CD4-positive, CD25-positive, alpha-beta regulatory T cell (primary cell): ENCODE data around the gene CWC27. TPM values are rescaled to one million over a fixed set of nuclear protein-coding genes. Genes with fewer than 3 reads are reported as not detected.

Experiments used
- ATAC-seq, 2 donors: fragments of 150-1000 bp; cut with Tn5 transposase; one replicate each; pipeline ENCODE4 v1.10.0; 2021; ENCODE audit warnings: low read depth in 2 of 2, moderate number of reproducible peaks in 2 of 2, moderate library complexity in 1 of 2
- DNase-seq, 3 donors: peaks; one replicate each; pipeline versions ENCODE4 v3.0.0 to v3.0.0-alpha.2; 2012 to 2022; ENCODE audit warnings: mixed read lengths in 1 of 3
- H3K27ac ChIP-seq: one replicate; pipeline ENCODE4 v1.7.0; 2013; ENCODE audit warnings: mild to moderate bottlenecking, low read length; ENCODE audit not compliant: insufficient read depth, poor library complexity, severe bottlenecking
- H3K27me3 ChIP-seq: one replicate; pipeline ENCODE4 v1.7.0; 2013; ENCODE audit warnings: low read length; ENCODE audit not compliant: control insufficient read depth, insufficient read depth
- H3K36me3 ChIP-seq: one replicate; pipeline ENCODE4 v1.7.0; 2013; ENCODE audit warnings: mild to moderate bottlenecking, low read length, moderate library complexity; ENCODE audit not compliant: control insufficient read depth, insufficient read depth
- H3K4me1 ChIP-seq: 2 replicates; pipeline ENCODE4 v1.7.0; 2013; ENCODE audit warnings: mild to moderate bottlenecking, low read length; ENCODE audit not compliant: insufficient read depth, control insufficient read depth, poor library complexity, severe bottlenecking
- H3K4me3 ChIP-seq: one replicate; pipeline ENCODE4 v1.7.0; 2013; ENCODE audit warnings: low read depth, mild to moderate bottlenecking, low read length, moderate library complexity
- H3K9me3 ChIP-seq, 2 experiments: 1 replicate in 1 of 2; 2 replicates in 1 of 2; pipeline ENCODE4 v1.7.0; 2013; ENCODE audit warnings: low read length in 2 of 2, mild to moderate bottlenecking in 1 of 2, moderate library complexity in 1 of 2; ENCODE audit not compliant: control insufficient read depth in 2 of 2
- H3K27ac Mint-ChIP-seq, 3 donors: one replicate each; pipeline ENCODE4 v1.8.0; 2020 to 2022; ENCODE audit warnings: mild to moderate bottlenecking in 3 of 3, mixed read lengths in 3 of 3, moderate library complexity in 2 of 3
- H3K27me3 Mint-ChIP-seq: one replicate; pipeline ENCODE4 v1.8.0; 2022; ENCODE audit warnings: mild to moderate bottlenecking, mixed read lengths
- H3K36me3 Mint-ChIP-seq: one replicate; pipeline ENCODE4 v1.8.0; 2020; ENCODE audit warnings: mixed read lengths
- H3K4me1 Mint-ChIP-seq, 4 donors: one replicate each; pipeline ENCODE4 v1.8.0; 2020 to 2022; ENCODE audit warnings: mixed read lengths in 4 of 4, mild to moderate bottlenecking in 1 of 4
- H3K4me3 Mint-ChIP-seq, 4 donors: one replicate each; pipeline ENCODE4 v1.8.0; 2020 to 2022; ENCODE audit warnings: mild to moderate bottlenecking in 4 of 4, mixed read lengths in 4 of 4, moderate library complexity in 3 of 4
- H3K9me3 Mint-ChIP-seq, 7 donors: one replicate each; pipeline ENCODE4 v1.8.0; 2020 to 2022; ENCODE audit warnings: mixed read lengths in 7 of 7, mild to moderate bottlenecking in 3 of 7, moderate library complexity in 2 of 7
- polyA plus RNA-seq, 4 donors: library from polyadenylated mRNA; unstranded; fragments of 300-500 nt; fragmentation: Illumina TruSeq; gene quantifications; one replicate each; pipeline ENCODE4 v1.2.3, GENCODE V29; 2021
- total RNA-seq: library from RNA; stranded (reverse); gene quantifications from one replicate; pipeline ENCODE4 v1.2.3, GENCODE V29; 2022

The CWC27 gene
- total and polyA plus RNA-seq, 5 donors from 2014 or later: 22.4 to 33.4 (median 27.6) TPM

- Mint-ChIP-seq H3K9me3 (no peaks in the 10 kb centered on the region), H3K4me3 (no peak overlapping the region), H3K27ac (no peak overlapping the region), H3K4me1 (peaks cover 5 to 17% (median 14%) of the 10 kb centered on the region in 4 donors), H3K36me3 (peaks cover 23% of the 10 kb centered on the region), H3K27me3 (no peaks in the 10 kb centered on the region)
- Histone ChIP-seq H3K4me3 (no peak overlapping the region), H3K9me3 (no peaks in the 10 kb centered on the region), H3K36me3 (peaks cover 16% of the 10 kb centered on the region), H3K27ac (no peak overlapping the region), H3K4me1 (no peaks in the 10 kb centered on the region), H3K27me3 (no peaks in the 10 kb centered on the region)
- ATAC-seq (no peak), DNase-seq (no peak)
Observed at GRCh38 chr5:64749385-64749784, 19.3 kb upstream of the CWC27 start.

- Histone ChIP-seq H3K9me3 (no peaks in the 10 kb centered on the region), H3K27me3 (no peaks in the 10 kb centered on the region), H3K4me1 (no peaks in the 10 kb centered on the region), H3K27ac (no peak overlapping the region), H3K36me3 (peaks cover 15% of the 10 kb centered on the region), H3K4me3 (no peak overlapping the region)
- peaks cover 11 to 24% (median 21%) of the 10 kb centered on the region in 4 donors for H3K4me1 Mint-ChIP-seq
- ATAC-seq: no peak
- no peak overlapping the region for H3K4me3 Mint-ChIP-seq
- no peaks in the 10 kb centered on the region for H3K27me3 Mint-ChIP-seq
- no peaks in the 10 kb centered on the region for H3K9me3 Mint-ChIP-seq
- DNase-seq: no peak
- peaks cover 27% of the 10 kb centered on the region for H3K36me3 Mint-ChIP-seq
- no peak overlapping the region for H3K27ac Mint-ChIP-seq
Observed at GRCh38 chr5:64754066-64754465, 14.7 kb upstream of the CWC27 start.

- Mint-ChIP-seq H3K9me3 (no peaks in the 10 kb centered on the region), H3K4me3 (peak overlapping the region in 1 of 4 donors; percentile 38), H3K36me3 (peaks cover 24% of the 10 kb centered on the region), H3K4me1 (peaks cover 21 to 33% (median 27%) of the 10 kb centered on the region in 4 donors), H3K27me3 (no peaks in the 10 kb centered on the region), H3K27ac (no peak overlapping the region)
- no peaks in the 10 kb centered on the region for H3K9me3 ChIP-seq
- peaks cover 12% of the 10 kb centered on the region for H3K36me3 ChIP-seq
- no peaks in the 10 kb centered on the region for H3K27me3 ChIP-seq
- H3K4me3 ChIP-seq: no peak overlapping the region
- no peaks in the 10 kb centered on the region for H3K4me1 ChIP-seq
- DNase-seq (no peak), ATAC-seq (no peak)
- H3K27ac ChIP-seq: no peak overlapping the region
Observed at GRCh38 chr5:64758901-64759300, 9.8 kb upstream of the CWC27 start.

- ATAC-seq (no peak), DNase-seq (no peak)
- Mint-ChIP-seq H3K36me3 (peaks cover 28% of the 10 kb centered on the region), H3K4me1 (peaks cover 27 to 36% (median 31%) of the 10 kb centered on the region in 4 donors), H3K4me3 (no peak overlapping the region), H3K27me3 (no peaks in the 10 kb centered on the region), H3K27ac (no peak overlapping the region), H3K9me3 (no peaks in the 10 kb centered on the region)
- H3K9me3 ChIP-seq: no peaks in the 10 kb centered on the region
- peaks cover 7% of the 10 kb centered on the region for H3K36me3 ChIP-seq
- no peaks in the 10 kb centered on the region for H3K4me1 ChIP-seq
- H3K27ac ChIP-seq: no peak overlapping the region
- no peaks in the 10 kb centered on the region for H3K27me3 ChIP-seq
- no peak overlapping the region for H3K4me3 ChIP-seq
Observed at GRCh38 chr5:64759960-64760660, 8.6 kb upstream of the CWC27 start.

GRCh38 chr5:64763948-64764503 is 4.7 kb upstream of the CWC27 start:
- DNase-seq: no peak
- ATAC-seq: no peak
- peaks cover 0 to 1% (median 0%) of the 10 kb centered on the region in 7 donors for H3K9me3 Mint-ChIP-seq
- peak overlapping the region in 2 of 4 donors; percentile 46 to 50 for H3K4me3 Mint-ChIP-seq
- H3K36me3 Mint-ChIP-seq: peaks cover 21% of the 10 kb centered on the region
- Histone ChIP-seq H3K9me3 (no peaks in the 10 kb centered on the region), H3K4me3 (no peak overlapping the region), H3K4me1 (peaks cover 21% of the 10 kb centered on the region), H3K27ac (no peak overlapping the region), H3K27me3 (no peaks in the 10 kb centered on the region), H3K36me3 (peaks cover 7% of the 10 kb centered on the region)
- no peaks in the 10 kb centered on the region for H3K27me3 Mint-ChIP-seq
- H3K4me1 Mint-ChIP-seq: peaks cover 34 to 61% (median 49%) of the 10 kb centered on the region in 4 donors
- H3K27ac Mint-ChIP-seq: no peak overlapping the region

GRCh38 chr5:64765804-64766504 is 2.8 kb upstream of the CWC27 start:
- H3K9me3 ChIP-seq: no peaks in the 10 kb centered on the region
- Mint-ChIP-seq H3K27me3 (no peaks in the 10 kb centered on the region), H3K36me3 (peaks cover 8% of the 10 kb centered on the region), H3K4me1 (peaks cover 16 to 66% (median 51%) of the 10 kb centered on the region in 4 donors), H3K9me3 (peaks cover 0 to 1% (median 0%) of the 10 kb centered on the region in 7 donors), H3K27ac (peak overlapping the region in 2 of 3 donors; percentile 18 to 27), H3K4me3 (peak overlapping the region in 3 of 4 donors; percentile 15 to 89 (median 36))
- H3K4me3 ChIP-seq: no peak overlapping the region
- ATAC-seq (no peak), DNase-seq (peak in 2 of 3 donors; percentile 10 to 57)
- H3K4me1 ChIP-seq: peaks cover 35% of the 10 kb centered on the region
- peaks cover 7% of the 10 kb centered on the region for H3K36me3 ChIP-seq
- no peak overlapping the region for H3K27ac ChIP-seq
- no peaks in the 10 kb centered on the region for H3K27me3 ChIP-seq

- Mint-ChIP-seq H3K36me3 (peaks cover 8% of the 10 kb centered on the region), H3K4me1 (peaks cover 19 to 72% (median 58%) of the 10 kb centered on the region in 4 donors), H3K4me3 (peak overlapping the region; percentile 95 to 100 (median 98)), H3K27me3 (no peaks in the 10 kb centered on the region), H3K9me3 (peaks cover 0 to 1% (median 0%) of the 10 kb centered on the region in 7 donors), H3K27ac (peak overlapping the region; percentile 86 to 98 (median 90))
- Histone ChIP-seq H3K4me1 (peaks cover 35% of the 10 kb centered on the region), H3K27me3 (no peaks in the 10 kb centered on the region), H3K9me3 (no peaks in the 10 kb centered on the region), H3K36me3 (peaks cover 7% of the 10 kb centered on the region), H3K27ac (no peak overlapping the region), H3K4me3 (peak overlapping the region; percentile 99)
- no peak for ATAC-seq
- DNase-seq: no peak
Observed at GRCh38 chr5:64766941-64767340, 1.8 kb upstream of the CWC27 start.
